ENCODE results near the gene CNTN4.

- TF ChIP-seq, protein P1, sequence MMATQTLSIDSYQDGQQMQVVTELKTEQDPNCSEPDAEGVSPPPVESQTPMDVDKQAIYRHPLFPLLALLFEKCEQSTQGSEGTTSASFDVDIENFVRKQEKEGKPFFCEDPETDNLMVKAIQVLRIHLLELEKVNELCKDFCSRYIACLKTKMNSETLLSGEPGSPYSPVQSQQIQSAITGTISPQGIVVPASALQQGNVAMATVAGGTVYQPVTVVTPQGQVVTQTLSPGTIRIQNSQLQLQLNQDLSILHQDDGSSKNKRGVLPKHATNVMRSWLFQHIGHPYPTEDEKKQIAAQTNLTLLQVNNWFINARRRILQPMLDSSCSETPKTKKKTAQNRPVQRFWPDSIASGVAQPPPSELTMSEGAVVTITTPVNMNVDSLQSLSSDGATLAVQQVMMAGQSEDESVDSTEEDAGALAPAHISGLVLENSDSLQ (IDR thresholded peaks at IDR 0.05): no peak
- TF ChIP-seq FOXM1 (IDR thresholded peaks at IDR 0.05; ENCODE audit: borderline replicate concordance) (no peak), TARDBP (IDR thresholded peaks at IDR 0.05) (no peak), ARNT (IDR thresholded peaks at IDR 0.05) (no peak), ELF4 (IDR thresholded peaks at IDR 0.05) (no peak)
Observed at GRCh38 chr3:2860626-2861025, 762.0 kb downstream of the CNTN4 start.

Measured in HEK293T (cell line).